Spleen (tissue), 11 donors: Measurements from ENCODE around the gene AKAP12. TPM values are rescaled to one million over a fixed set of nuclear protein-coding genes. Genes with fewer than 3 reads are reported as not detected.

Experiments used
- DNase-seq: peaks from one replicate; pipeline ENCODE4 v3.0.0-alpha.2; 2020
- H3K27ac ChIP-seq, 8 donors: fragments of 200-600 bp; sonication (generic) in 7 of 8; 1 replicate in 4 of 8; 2 replicates in 4 of 8; pipeline versions ENCODE4 v1.5.0 to v1.8.0; 2016 to 2021; ENCODE audit warnings: inconsistent platforms in 4 of 8, mild to moderate bottlenecking in 4 of 8, moderate library complexity in 1 of 8
- H3K27me3 ChIP-seq, 7 donors: fragments of 200-600 bp; sonication (generic) in 6 of 7; replicated peaks in 1 of 7; 1 replicate in 4 of 7; 2 replicates in 3 of 7; pipeline versions ENCODE4 v1.5.0 to v1.8.0; 2016 to 2021; ENCODE audit warnings: inconsistent platforms in 3 of 7, mild to moderate bottlenecking in 1 of 7
- H3K36me3 ChIP-seq, 6 donors: fragments of 200-600 bp; sonication (generic) in 5 of 6; 1 replicate in 4 of 6; 2 replicates in 2 of 6; pipeline versions ENCODE4 v1.5.0 to v1.8.0; 2016 to 2021; ENCODE audit warnings: inconsistent platforms in 2 of 6
- H3K4me1 ChIP-seq, 6 donors: fragments of 200-600 bp; sonication (generic) in 5 of 6; 1 replicate in 3 of 6; 2 replicates in 3 of 6; pipeline versions ENCODE4 v1.5.0 to v1.8.0; 2016 to 2021; ENCODE audit warnings: inconsistent platforms in 3 of 6
- H3K4me3 ChIP-seq, 8 donors: fragments of 200-600 bp; sonication (generic) in 7 of 8; 1 replicate in 4 of 8; 2 replicates in 4 of 8; pipeline versions ENCODE4 v1.5.0 to v1.8.0; 2016 to 2021; ENCODE audit warnings: inconsistent platforms in 4 of 8, mild to moderate bottlenecking in 4 of 8, moderate library complexity in 2 of 8
- H3K9me3 ChIP-seq, 8 donors: fragments of 200-600 bp; sonication (generic) in 7 of 8; 1 replicate in 4 of 8; 2 replicates in 4 of 8; pipeline versions ENCODE4 v1.5.0 to v1.8.0; 2016 to 2021; ENCODE audit warnings: inconsistent platforms in 4 of 8
- POLR2A ChIP-seq, 3 donors: fragments of 450-650 bp; IDR thresholded peaks; one replicate each; pipeline ENCODE4 v1.5.1; 2017; ENCODE audit warnings: antibody characterized with exemption in 3 of 3, mild to moderate bottlenecking in 1 of 3
- POLR2AphosphoS5 ChIP-seq, 3 donors: sonication (generic); formaldehyde crosslinking; IDR thresholded peaks; one replicate each; pipeline ENCODE4 v1.5.1; 2017; ENCODE audit warnings: antibody characterized with exemption in 3 of 3
- WGBS, 5 donors: extraction: QIAGEN DNeasy Blood & Tissue Kit in 3 of 5; methylation state at CpG; one replicate each; pipeline versions ENCODE4 v1.1.5 to v1.1.7; 2013 to 2018; 5-methylcytosine and 5-hydroxymethylcytosine counted together
- intact Hi-C: fragments of 100-400 bp; cut with DNase I; formaldehyde crosslinking; loops from one replicate; pipeline ENCODE4 v1.15.0; 2023; ENCODE audit warnings: low total_unique reads
- polyA plus RNA-seq, 3 donors: library from polyadenylated mRNA; stranded (reverse); fragments of 200-250 nt; gene quantifications; one replicate each; pipeline ENCODE4 v1.2.1, GENCODE V29; 2013
- small RNA-seq, 4 donors: library from RNA; depleted of rRNA; stranded (forward); fragments of <200 nt; gene quantifications; one replicate each; pipeline ENCODE3, GENCODE V24; 2016
- total RNA-seq, 7 donors: library from RNA; depleted of rRNA in 3 of 7; stranded (reverse); fragments of >200 nt in 3 of 7; fragmentation: NEBNext Ultra II Directional in 4 of 7; extraction: Animal tissue kit (Norgen Biotek cat#: 25700) in 4 of 7; gene quantifications; one replicate each; pipeline versions ENCODE4 v1.1.0 to v1.2.1, GENCODE V29; 2016 to 2021
- TF ChIP-seq, protein P1 (sequence below), 11 experiments: fragments of 200-600 bp in 7 of 11; fragments of 450-650 bp in 4 of 11; sonication (generic) in 4 of 11; IDR thresholded peaks in 8 of 11; conservative IDR thresholded peaks in 3 of 11; 1 replicate in 7 of 11; 2 replicates in 4 of 11; pipeline versions ENCODE4 v1.4.0 to v1.8.0; 2016 to 2021; ENCODE audit warnings: antibody characterized with exemption in 11 of 11, inconsistent platforms in 4 of 11, mild to moderate bottlenecking in 1 of 11
- donor health status: healthy with polysubstance abuse.
- donor health status: DM: no; HTN: no; CAD: no; lungs with moderate emphysema.
- donor health status: DM: no; HTN: no; CAD: no.
- donor health status: Bipolar disorder and iron deficiency.
- donor health status: healthy.
- donor health status: DM: no; HTN: no; CAD: no.
- donor health status: DM: yes; HTN: yes; CAD: no.

The AKAP12 gene
- total and polyA plus RNA-seq, 10 donors: 3.2 to 64.7 (median 44.1) TPM

DNA sequence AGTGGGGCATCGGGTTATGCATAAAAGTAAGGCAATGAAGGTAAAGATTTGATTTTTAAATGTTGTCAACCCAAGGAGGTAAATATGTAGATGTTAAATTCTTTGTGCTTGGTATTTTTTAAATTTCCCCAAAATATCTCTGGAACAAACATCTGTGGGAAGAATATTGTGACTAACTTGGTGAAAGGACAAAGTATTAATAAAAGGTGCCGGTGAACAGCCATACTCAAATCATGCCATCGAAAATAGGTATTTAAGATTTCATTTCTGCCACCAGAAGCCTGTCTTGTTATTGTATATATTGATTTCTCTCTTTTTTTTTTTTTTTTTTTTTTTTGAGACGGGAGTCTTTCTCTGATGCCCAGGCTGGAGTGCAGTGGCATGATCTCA is 164.1 kb downstream of the AKAP12 start:
- peaks cover 0 to 68% (median 23%) of the 10 kb centered on the region in 6 donors for H3K36me3 ChIP-seq
- no peak for TF ChIP-seq POLR2AphosphoS5 (IDR thresholded peaks at IDR 0.05)
- TF ChIP-seq, protein P1, sequence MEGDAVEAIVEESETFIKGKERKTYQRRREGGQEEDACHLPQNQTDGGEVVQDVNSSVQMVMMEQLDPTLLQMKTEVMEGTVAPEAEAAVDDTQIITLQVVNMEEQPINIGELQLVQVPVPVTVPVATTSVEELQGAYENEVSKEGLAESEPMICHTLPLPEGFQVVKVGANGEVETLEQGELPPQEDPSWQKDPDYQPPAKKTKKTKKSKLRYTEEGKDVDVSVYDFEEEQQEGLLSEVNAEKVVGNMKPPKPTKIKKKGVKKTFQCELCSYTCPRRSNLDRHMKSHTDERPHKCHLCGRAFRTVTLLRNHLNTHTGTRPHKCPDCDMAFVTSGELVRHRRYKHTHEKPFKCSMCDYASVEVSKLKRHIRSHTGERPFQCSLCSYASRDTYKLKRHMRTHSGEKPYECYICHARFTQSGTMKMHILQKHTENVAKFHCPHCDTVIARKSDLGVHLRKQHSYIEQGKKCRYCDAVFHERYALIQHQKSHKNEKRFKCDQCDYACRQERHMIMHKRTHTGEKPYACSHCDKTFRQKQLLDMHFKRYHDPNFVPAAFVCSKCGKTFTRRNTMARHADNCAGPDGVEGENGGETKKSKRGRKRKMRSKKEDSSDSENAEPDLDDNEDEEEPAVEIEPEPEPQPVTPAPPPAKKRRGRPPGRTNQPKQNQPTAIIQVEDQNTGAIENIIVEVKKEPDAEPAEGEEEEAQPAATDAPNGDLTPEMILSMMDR (IDR thresholded peaks at IDR 0.05 in 8 of 11, conservative IDR thresholded peaks at IDR 0.05 in 3 of 11): no peak
- no peak for TF ChIP-seq POLR2A (IDR thresholded peaks at IDR 0.05)

More for the DNA sequence above, 164.1 kb downstream of the AKAP12 start:
- Histone ChIP-seq H3K4me1 (peaks cover 4 to 49% (median 24%) of the 10 kb centered on the region in 6 donors), H3K9me3 (no peaks in the 10 kb centered on the region), H3K4me3 (no peak overlapping the region), H3K27ac (no peak overlapping the region), H3K27me3 (no peaks in the 10 kb centered on the region)
- 83 to 96% (median 92%) methylated on average over 3 to 4 of the region's 4 CpGs for WGBS, 5 donors
- intact Hi-C loops: loop anchor here (5.0 kb wide), 1 partner anchor 63 kb away; no protein-coding TSS in a partner anchor
- no peak for DNase-seq

Small RNA genes within 50 kb of the gene (small RNA-seq; reads per million reads assigned to genes)
- gene RF00019 (0 reads per million in 4 donors), gene RNU6-1247P (0 reads per million in 4 donors), gene RNU6-300P (0 reads per million in 4 donors), gene RNY4P20 (0.97 to 1.3 (median 1.1) reads per million in 4 donors)

Other genes starting within 250 kb of the AKAP12 start
- 10 to 100 TPM; 13.2 to 19.1 (median 14.8) TPM for gene ZBTB2, start 151.6 kb downstream of the AKAP12 start, total RNA-seq
- gene ZBTB2, start 151.6 kb downstream of the AKAP12 start, polyA plus RNA-seq: 10 to 100 TPM; 11.0 to 11.4 (median 11.3) TPM
- gene RMND1, start 212.2 kb downstream of the AKAP12 start, total RNA-seq: 10 to 100 TPM; 12.6 to 23.2 (median 17.0) TPM
- gene RMND1, start 212.2 kb downstream of the AKAP12 start, polyA plus RNA-seq: 10 to 100 TPM; 11.7 to 13.4 (median 13.1) TPM